ENCODE results near the gene STYXL2. TPM values are rescaled to one million over a fixed set of nuclear protein-coding genes. Genes with fewer than 3 reads are reported as not detected.

The STYXL2 gene
- total RNA-seq, 1 experiment from 2014 or later = not detected

GRCh38 chr1:167054531-167054930, 39.3 kb upstream of the STYXL2 start:
- no peak for TF ChIP-seq SIN3A (IDR thresholded peaks at IDR 0.05; ENCODE audit: borderline replicate concordance, insufficient read depth, low read depth, low read length)
- TF ChIP-seq, protein P1, sequence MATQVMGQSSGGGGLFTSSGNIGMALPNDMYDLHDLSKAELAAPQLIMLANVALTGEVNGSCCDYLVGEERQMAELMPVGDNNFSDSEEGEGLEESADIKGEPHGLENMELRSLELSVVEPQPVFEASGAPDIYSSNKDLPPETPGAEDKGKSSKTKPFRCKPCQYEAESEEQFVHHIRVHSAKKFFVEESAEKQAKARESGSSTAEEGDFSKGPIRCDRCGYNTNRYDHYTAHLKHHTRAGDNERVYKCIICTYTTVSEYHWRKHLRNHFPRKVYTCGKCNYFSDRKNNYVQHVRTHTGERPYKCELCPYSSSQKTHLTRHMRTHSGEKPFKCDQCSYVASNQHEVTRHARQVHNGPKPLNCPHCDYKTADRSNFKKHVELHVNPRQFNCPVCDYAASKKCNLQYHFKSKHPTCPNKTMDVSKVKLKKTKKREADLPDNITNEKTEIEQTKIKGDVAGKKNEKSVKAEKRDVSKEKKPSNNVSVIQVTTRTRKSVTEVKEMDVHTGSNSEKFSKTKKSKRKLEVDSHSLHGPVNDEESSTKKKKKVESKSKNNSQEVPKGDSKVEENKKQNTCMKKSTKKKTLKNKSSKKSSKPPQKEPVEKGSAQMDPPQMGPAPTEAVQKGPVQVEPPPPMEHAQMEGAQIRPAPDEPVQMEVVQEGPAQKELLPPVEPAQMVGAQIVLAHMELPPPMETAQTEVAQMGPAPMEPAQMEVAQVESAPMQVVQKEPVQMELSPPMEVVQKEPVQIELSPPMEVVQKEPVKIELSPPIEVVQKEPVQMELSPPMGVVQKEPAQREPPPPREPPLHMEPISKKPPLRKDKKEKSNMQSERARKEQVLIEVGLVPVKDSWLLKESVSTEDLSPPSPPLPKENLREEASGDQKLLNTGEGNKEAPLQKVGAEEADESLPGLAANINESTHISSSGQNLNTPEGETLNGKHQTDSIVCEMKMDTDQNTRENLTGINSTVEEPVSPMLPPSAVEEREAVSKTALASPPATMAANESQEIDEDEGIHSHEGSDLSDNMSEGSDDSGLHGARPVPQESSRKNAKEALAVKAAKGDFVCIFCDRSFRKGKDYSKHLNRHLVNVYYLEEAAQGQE (IDR thresholded peaks at IDR 0.05; ENCODE audit: insufficient read depth in 1 of 2, low read depth in 2 of 2, low read length in 1 of 2) = no peak
- no peak for TF ChIP-seq POLR2AphosphoS5 (IDR thresholded peaks at IDR 0.05; ENCODE audit: low read depth, low read length)
- no peak for TF ChIP-seq TCF7L2 (IDR thresholded peaks at IDR 0.05; ENCODE audit: low read depth, low read length)
- TF ChIP-seq CTCF (IDR thresholded peaks at IDR 0.05) = no peak
- H3K36me3 ChIP-seq (ENCODE audit: control insufficient read depth, insufficient read depth, low read length) = no peaks in the 10 kb centered on the region
- no peaks in the 10 kb centered on the region for H3K4me1 ChIP-seq (ENCODE audit: control insufficient read depth, insufficient read depth, low read length)
- DNase-seq (ENCODE audit: low read depth, low spot score) = no peak
- peaks cover 2% of the 10 kb centered on the region; the same call in 1 of the 2 replicates for H3K27me3 ChIP-seq (ENCODE audit: control insufficient read depth, insufficient read depth, low read length)
- intact Hi-C loops (cut with micrococcal nuclease; ENCODE audit: unreplicated experiment) (no loop called here), in situ Hi-C loops (cut with HindIII; ENCODE audit: low pct_unique_long_range_greater_than_20kb, low sequenced_read_pairs) (no loop called here)
- no peak for ATAC-seq
- no TSS peak for BruUV-seq (replicated peaks)
- H3K4me3 ChIP-seq (ENCODE audit: low read depth in 2 of 2, low read length in 2 of 2) = no peak overlapping the region
- ChIA-PET POLR2A (no interaction called here), CTCF (interaction anchor here (1.5 kb wide), 1 partner anchor 144 kb away, joined by 5 read pairs; no protein-coding TSS in a partner anchor)
- no peaks in the 10 kb centered on the region for H3K9me3 ChIP-seq (ENCODE audit: control insufficient read depth, insufficient read depth, low read depth, low read length)
- H3K27ac ChIP-seq (ENCODE audit: low read length) = no peak overlapping the region

- no peak overlapping the region for H3K4me3 ChIP-seq (ENCODE audit: low read depth in 2 of 2, low read length in 2 of 2)
- no peaks in the 10 kb centered on the region for H3K4me1 ChIP-seq (ENCODE audit: control insufficient read depth, insufficient read depth, low read length)
- H3K27me3 ChIP-seq (ENCODE audit: control insufficient read depth, insufficient read depth, low read length) = peaks cover under 1% of the 10 kb centered on the region; the same call in 1 of the 2 replicates
- H3K9me3 ChIP-seq (ENCODE audit: control insufficient read depth, insufficient read depth, low read depth, low read length) = no peaks in the 10 kb centered on the region
- no peaks in the 10 kb centered on the region for H3K36me3 ChIP-seq (ENCODE audit: control insufficient read depth, insufficient read depth, low read length)
- CTCF ChIA-PET = interaction anchor here (1.5 kb wide), 1 partner anchor 145 kb away, joined by 5 read pairs; no protein-coding TSS in a partner anchor
- POLR2A ChIA-PET = no interaction called here
- DNase-seq (ENCODE audit: low read depth, low spot score) (no peak), ATAC-seq (no peak)
- intact Hi-C loops (cut with micrococcal nuclease; ENCODE audit: unreplicated experiment) (no loop called here), in situ Hi-C loops (cut with HindIII; ENCODE audit: low pct_unique_long_range_greater_than_20kb, low sequenced_read_pairs) (no loop called here)
- no TSS peak for BruUV-seq (replicated peaks)
- TF ChIP-seq TCF7L2 (IDR thresholded peaks at IDR 0.05; ENCODE audit: low read depth, low read length) (no peak), SIN3A (IDR thresholded peaks at IDR 0.05; ENCODE audit: borderline replicate concordance, insufficient read depth, low read depth, low read length) (no peak), POLR2AphosphoS5 (IDR thresholded peaks at IDR 0.05; ENCODE audit: low read depth, low read length) (no peak), CTCF (IDR thresholded peaks at IDR 0.05) (no peak)
- TF ChIP-seq, protein P1 (IDR thresholded peaks at IDR 0.05; ENCODE audit: insufficient read depth in 1 of 2, low read depth in 2 of 2, low read length in 1 of 2) = no peak
- H3K27ac ChIP-seq (ENCODE audit: low read length) = no peak overlapping the region
Measured at GRCh38 chr1:167054946-167055630, 38.8 kb upstream of the STYXL2 start.

All from Panc1 (cell line).